Activated naive CD4-positive, alpha-beta T cell treated with anti-CD3 and anti-CD28 coated beads, Interleukin-2, amount 50 U/mL, for 24 hours (primary cell): Measurements from ENCODE around the gene UNC45A.
"Not testable (repeated sequence)": the region's sequence is repeated elsewhere in the genome, so short reads cannot be mapped to it uniquely, and the experiment has no call there.

Experiments used
- H3K27ac Mint-ChIP-seq: one replicate; pipeline ENCODE4 v1.8.0; 2021; ENCODE audit warnings: mild to moderate bottlenecking, mixed read lengths
- H3K27me3 Mint-ChIP-seq: one replicate; pipeline ENCODE4 v1.8.0; 2021; ENCODE audit warnings: mixed read lengths
- H3K36me3 Mint-ChIP-seq: one replicate; pipeline ENCODE4 v1.8.0; 2021; ENCODE audit warnings: mixed read lengths
- H3K4me1 Mint-ChIP-seq: one replicate; pipeline ENCODE4 v1.8.0; 2021; ENCODE audit warnings: mixed read lengths
- H3K4me3 Mint-ChIP-seq: one replicate; pipeline ENCODE4 v1.8.0; 2021; ENCODE audit warnings: mild to moderate bottlenecking, mixed read lengths
- H3K9me3 Mint-ChIP-seq: one replicate; pipeline ENCODE4 v1.8.0; 2021; ENCODE audit warnings: mixed read lengths

UNC45A gene

DNA sequence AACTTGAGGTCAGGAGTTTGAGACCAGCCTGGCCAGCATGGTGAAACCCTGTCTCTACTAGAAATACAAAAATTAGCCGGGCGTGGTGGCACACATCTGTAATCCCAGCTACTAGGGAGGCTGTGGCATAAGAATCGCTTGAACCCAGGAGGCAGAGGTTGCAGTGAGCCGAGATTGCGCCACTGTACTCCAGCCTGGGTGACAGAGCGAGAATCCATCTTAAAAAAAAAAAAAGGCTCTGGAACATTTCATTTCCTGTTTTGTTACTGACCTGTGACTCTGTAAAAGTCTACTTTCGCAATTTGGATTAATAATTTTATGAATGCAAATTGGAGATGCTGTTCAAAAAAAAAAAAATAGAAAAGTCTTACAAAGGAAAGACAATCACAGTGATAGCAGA is 7.0 kb upstream of the UNC45A start:
- H3K27me3 Mint-ChIP-seq, H3K9me3 Mint-ChIP-seq, H3K27ac Mint-ChIP-seq, H3K36me3 Mint-ChIP-seq: not testable (repeated sequence)
- Mint-ChIP-seq H3K4me1 (peaks cover 29% of the 10 kb centered on the region), H3K4me3 (peak overlapping the region; percentile 64)

- Mint-ChIP-seq H3K36me3 (no peaks in the 10 kb centered on the region), H3K4me3 (peak overlapping the region; percentile 97), H3K4me1 (peaks cover 34% of the 10 kb centered on the region), H3K9me3 (no peaks in the 10 kb centered on the region), H3K27ac (peak overlapping the region; percentile 95), H3K27me3 (no peaks in the 10 kb centered on the region)
Measured at GRCh38 chr15:90929246-90930019, 5.7 kb upstream of the UNC45A start.

GRCh38 chr15:90930861-90931574 is 4.1 kb upstream of the UNC45A start:
- H3K4me3 Mint-ChIP-seq: peak overlapping the region; percentile 97
- peak overlapping the region; percentile 97 for H3K27ac Mint-ChIP-seq
- no peaks in the 10 kb centered on the region for H3K9me3 Mint-ChIP-seq
- H3K4me1 Mint-ChIP-seq: peaks cover 41% of the 10 kb centered on the region
- no peaks in the 10 kb centered on the region for H3K36me3 Mint-ChIP-seq
- no peaks in the 10 kb centered on the region for H3K27me3 Mint-ChIP-seq

DNA sequence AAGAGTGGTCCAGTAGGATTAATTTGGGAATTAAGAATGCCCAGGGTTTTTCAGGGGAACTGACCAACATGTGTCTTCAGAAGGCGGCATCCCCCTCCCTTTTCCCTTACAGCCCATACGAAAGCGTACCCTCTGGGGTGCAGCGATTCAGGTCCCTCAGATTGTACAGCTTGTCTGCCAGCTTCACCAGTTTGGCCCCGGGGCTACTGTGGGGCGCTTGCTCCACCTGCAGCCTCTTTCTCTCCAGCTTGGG is 3.6 kb upstream of the UNC45A start:
- no peaks in the 10 kb centered on the region for H3K9me3 Mint-ChIP-seq
- peak overlapping the region; percentile 97 for H3K4me3 Mint-ChIP-seq
- peak overlapping the region; percentile 97 for H3K27ac Mint-ChIP-seq
- H3K4me1 Mint-ChIP-seq: peaks cover 45% of the 10 kb centered on the region
- no peaks in the 10 kb centered on the region for H3K27me3 Mint-ChIP-seq
- H3K36me3 Mint-ChIP-seq: no peaks in the 10 kb centered on the region

DNA sequence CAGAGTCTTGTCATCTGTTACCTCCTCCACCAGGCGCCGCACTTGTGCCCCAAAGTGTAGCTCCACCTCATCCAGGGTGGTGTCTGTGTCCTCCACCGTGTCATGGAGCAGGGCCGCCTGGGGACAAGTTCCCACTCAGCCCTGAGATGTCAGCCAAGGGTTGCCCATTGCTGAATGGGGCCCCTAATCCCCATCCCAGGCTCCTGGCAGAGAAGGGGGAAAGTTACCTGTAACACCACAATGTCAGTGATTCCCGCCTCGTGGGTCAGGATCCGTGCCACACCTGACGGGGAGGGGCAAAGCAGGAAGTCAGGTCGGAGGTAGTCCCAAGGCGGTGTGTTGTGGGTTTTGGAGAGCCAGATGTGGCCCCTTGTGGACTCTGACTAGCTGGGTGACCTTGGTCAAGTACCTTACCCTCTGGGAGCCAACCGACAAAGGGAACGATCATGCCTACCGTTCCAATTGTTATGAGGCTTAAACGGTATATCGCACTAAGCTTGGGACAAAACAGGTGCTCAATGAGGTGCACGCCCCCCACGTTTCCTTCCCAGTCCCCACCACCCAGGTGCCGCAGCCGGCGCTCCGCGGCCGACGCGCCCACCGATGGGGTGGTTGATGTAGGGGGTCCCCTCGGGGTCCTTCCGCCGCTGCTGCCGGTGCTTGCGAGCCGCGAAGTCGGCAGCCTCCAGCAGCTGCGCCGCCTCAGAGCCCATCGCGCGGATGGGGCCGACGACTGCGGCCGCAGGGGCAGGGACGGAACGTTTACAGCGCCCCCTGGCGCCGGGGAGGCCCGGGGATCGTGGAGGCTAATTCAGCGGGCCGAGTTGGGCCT is 3.0 kb upstream of the UNC45A start, which contains the start of gene HDDC3:
HDDC3 (minus strand) TSS at position 722 of the 832 bp plus-strand sequence; CDS start at position 713, 9 bp downstream.
- Mint-ChIP-seq H3K9me3 (no peaks in the 10 kb centered on the region), H3K4me3 (peak within 1 kb of the TSS; percentile 97), H3K27ac (peak within 1 kb of the TSS; percentile 97), H3K4me1 (peaks cover 51% of the 10 kb centered on the region), H3K27me3 (no peaks in the 10 kb centered on the region), H3K36me3 (no peaks in the 10 kb centered on the region)

GRCh38 chr15:90932660-90932991 is 2.5 kb upstream of the UNC45A start:
- Mint-ChIP-seq H3K36me3 (no peaks in the 10 kb centered on the region), H3K9me3 (no peaks in the 10 kb centered on the region), H3K4me3 (peak overlapping the region; percentile 97), H3K27me3 (no peaks in the 10 kb centered on the region), H3K4me1 (peaks cover 52% of the 10 kb centered on the region), H3K27ac (peak overlapping the region; percentile 91)

DNA sequence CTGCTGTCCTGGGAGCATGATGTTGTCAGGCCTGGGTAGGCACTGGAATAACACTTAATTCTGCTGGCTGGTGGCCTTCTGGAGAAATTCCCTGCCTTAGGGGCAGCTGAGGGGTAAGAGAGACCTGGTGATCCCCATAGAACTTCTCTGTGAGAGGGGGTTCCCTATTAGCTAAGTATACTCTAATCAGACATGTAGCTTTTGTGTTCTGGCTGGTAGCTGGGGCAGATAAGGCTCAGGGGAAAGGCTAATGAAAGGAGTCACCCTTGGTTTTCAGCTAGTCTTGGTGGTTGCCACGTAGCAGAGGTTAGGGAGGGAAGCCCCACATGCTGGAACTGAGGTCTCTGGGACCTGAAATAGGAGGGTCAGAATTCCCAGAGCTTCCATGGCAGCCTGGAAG is 1.8 kb upstream of the UNC45A start:
- H3K36me3 Mint-ChIP-seq: peaks cover under 1% of the 10 kb centered on the region
- H3K9me3 Mint-ChIP-seq: no peaks in the 10 kb centered on the region
- peak overlapping the region; percentile 51 for H3K27ac Mint-ChIP-seq
- peak overlapping the region; percentile 26 for H3K4me3 Mint-ChIP-seq
- no peaks in the 10 kb centered on the region for H3K27me3 Mint-ChIP-seq
- H3K4me1 Mint-ChIP-seq: peaks cover 51% of the 10 kb centered on the region

GRCh38 chr15:90934256-90934948 is 683 bp upstream of the UNC45A start:
- H3K27me3 Mint-ChIP-seq: no peaks in the 10 kb centered on the region
- peaks cover 48% of the 10 kb centered on the region for H3K4me1 Mint-ChIP-seq
- peaks cover 1% of the 10 kb centered on the region for H3K36me3 Mint-ChIP-seq
- H3K27ac Mint-ChIP-seq: peak overlapping the region; percentile 91
- H3K9me3 Mint-ChIP-seq: no peaks in the 10 kb centered on the region
- peak overlapping the region; percentile 87 for H3K4me3 Mint-ChIP-seq

- H3K27ac Mint-ChIP-seq: peak overlapping the region; percentile 38
- H3K27me3 Mint-ChIP-seq: no peaks in the 10 kb centered on the region
- peaks cover 28% of the 10 kb centered on the region for H3K4me1 Mint-ChIP-seq
- peaks cover 7% of the 10 kb centered on the region for H3K36me3 Mint-ChIP-seq
- no peaks in the 10 kb centered on the region for H3K9me3 Mint-ChIP-seq
- H3K4me3 Mint-ChIP-seq: peak overlapping the region; percentile 87
Measured at GRCh38 chr15:90936823-90937222, 1.7 kb downstream of the UNC45A start.

DNA sequence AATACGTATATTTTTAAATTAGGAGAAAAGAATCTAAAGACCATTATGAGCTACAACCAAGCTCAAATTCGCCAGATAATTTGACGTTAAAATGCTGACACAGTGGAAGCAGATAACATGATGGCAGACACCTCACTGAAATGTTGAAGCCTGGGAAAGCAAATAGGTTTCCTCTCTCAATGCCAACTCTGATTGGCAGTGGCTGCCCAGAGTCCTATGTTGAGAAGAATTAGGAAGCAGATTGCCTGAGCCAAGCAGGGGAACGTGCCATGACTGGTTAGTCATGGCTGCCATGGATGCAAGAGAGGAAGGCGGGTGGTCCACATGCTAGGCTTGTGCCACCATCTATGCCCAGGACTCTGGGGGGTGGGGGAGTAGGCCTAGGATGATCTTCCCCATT is 3.2 kb downstream of the UNC45A start:
- H3K4me3 Mint-ChIP-seq: no peak overlapping the region
- H3K36me3 Mint-ChIP-seq: peaks cover 7% of the 10 kb centered on the region
- H3K9me3 Mint-ChIP-seq: no peaks in the 10 kb centered on the region
- H3K27me3 Mint-ChIP-seq: no peaks in the 10 kb centered on the region
- no peak overlapping the region for H3K27ac Mint-ChIP-seq
- peaks cover 23% of the 10 kb centered on the region for H3K4me1 Mint-ChIP-seq

- Mint-ChIP-seq H3K4me1 (peaks cover 16% of the 10 kb centered on the region), H3K36me3 (peaks cover 7% of the 10 kb centered on the region), H3K9me3 (no peaks in the 10 kb centered on the region), H3K27ac (no peak overlapping the region), H3K27me3 (no peaks in the 10 kb centered on the region), H3K4me3 (no peak overlapping the region)
Measured at GRCh38 chr15:90939756-90940155, 4.7 kb downstream of the UNC45A start.

GRCh38 chr15:90941038-90941437 is 6.0 kb downstream of the UNC45A start:
- H3K27me3 Mint-ChIP-seq: no peaks in the 10 kb centered on the region
- no peak overlapping the region for H3K4me3 Mint-ChIP-seq
- peaks cover 11% of the 10 kb centered on the region for H3K4me1 Mint-ChIP-seq
- H3K27ac Mint-ChIP-seq: no peak overlapping the region
- H3K9me3 Mint-ChIP-seq: no peaks in the 10 kb centered on the region
- peaks cover 7% of the 10 kb centered on the region for H3K36me3 Mint-ChIP-seq

DNA sequence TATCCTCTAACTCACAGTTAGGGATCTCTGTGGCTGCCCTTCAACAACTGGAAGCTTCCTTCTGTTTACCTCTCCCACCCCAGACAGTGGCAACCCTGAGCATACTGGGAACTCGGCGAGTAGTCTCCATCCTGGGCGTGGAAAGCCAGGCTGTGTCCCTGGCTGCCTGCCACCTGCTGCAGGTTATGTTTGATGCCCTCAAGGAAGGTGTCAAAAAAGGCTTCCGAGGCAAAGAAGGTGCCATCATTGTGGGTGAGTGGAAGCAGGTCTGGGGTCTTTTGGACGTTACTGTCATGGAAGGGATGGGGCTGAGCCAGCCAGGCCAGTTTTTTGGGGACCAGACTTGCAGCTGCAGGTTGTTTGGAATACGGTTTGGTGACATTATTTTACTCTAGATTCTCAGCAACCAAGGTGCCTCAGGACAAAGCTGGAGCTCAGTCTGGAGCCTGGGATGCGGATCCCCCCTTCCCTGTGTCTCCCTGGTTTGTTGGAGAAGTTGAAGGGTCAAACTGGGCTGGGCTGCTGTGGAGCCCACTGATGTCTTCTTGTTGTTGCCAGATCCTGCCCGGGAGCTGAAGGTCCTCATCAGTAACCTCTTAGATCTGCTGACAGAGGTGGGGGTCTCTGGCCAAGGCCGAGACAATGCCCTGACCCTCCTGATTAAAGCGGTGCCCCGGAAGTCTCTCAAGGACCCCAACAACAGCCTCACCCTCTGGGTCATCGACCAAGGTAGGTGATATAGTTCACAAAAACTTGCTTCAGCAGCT is 7.5 kb downstream of the UNC45A start:
- H3K4me3 Mint-ChIP-seq: no peak overlapping the region
- no peak overlapping the region for H3K27ac Mint-ChIP-seq
- H3K4me1 Mint-ChIP-seq: no peaks in the 10 kb centered on the region
- H3K27me3 Mint-ChIP-seq: no peaks in the 10 kb centered on the region
- peaks cover 7% of the 10 kb centered on the region for H3K36me3 Mint-ChIP-seq
- H3K9me3 Mint-ChIP-seq: no peaks in the 10 kb centered on the region

- H3K9me3 Mint-ChIP-seq: no peaks in the 10 kb centered on the region
- no peaks in the 10 kb centered on the region for H3K27me3 Mint-ChIP-seq
- no peak overlapping the region for H3K27ac Mint-ChIP-seq
- peaks cover 5% of the 10 kb centered on the region for H3K36me3 Mint-ChIP-seq
- H3K4me1 Mint-ChIP-seq: no peaks in the 10 kb centered on the region
- H3K4me3 Mint-ChIP-seq: no peak overlapping the region
Measured at GRCh38 chr15:90945091-90945490, 10.0 kb downstream of the UNC45A start.

GRCh38 chr15:90946538-90946937 is 11.5 kb downstream of the UNC45A start:
- H3K27ac Mint-ChIP-seq: no peak overlapping the region
- H3K9me3 Mint-ChIP-seq: no peaks in the 10 kb centered on the region
- H3K4me3 Mint-ChIP-seq: no peak overlapping the region
- H3K36me3 Mint-ChIP-seq: no peaks in the 10 kb centered on the region
- no peaks in the 10 kb centered on the region for H3K27me3 Mint-ChIP-seq
- no peaks in the 10 kb centered on the region for H3K4me1 Mint-ChIP-seq
